ENCODE results near the gene FUT8.

The FUT8 gene

GRCh38 chr14:65783576-65783975 lies 371.0 kb downstream of the FUT8 start:
- DNase-seq = no peak

GRCh38 chr14:65784574-65784973 lies 372.0 kb downstream of the FUT8 start:
- no peak for DNase-seq

GRCh38 chr14:65787461-65787860 lies 374.9 kb downstream of the FUT8 start:
- no peak for DNase-seq

- DNase-seq = no peak
Observed at GRCh38 chr14:65788876-65789275, 376.3 kb downstream of the FUT8 start.

- no peak for DNase-seq
Observed at GRCh38 chr14:65789363-65789762, 376.8 kb downstream of the FUT8 start.

- no peak for DNase-seq
Observed at GRCh38 chr14:65790172-65790815, 377.8 kb downstream of the FUT8 start.

GRCh38 chr14:65791191-65791981 lies 378.9 kb downstream of the FUT8 start:
- DNase-seq = no peak

- no peak for DNase-seq
Observed at GRCh38 chr14:65792208-65792905, 379.8 kb downstream of the FUT8 start.
